ENCODE results near the gene NDUFS3.
"Not testable (repeated sequence)": the region's sequence is repeated elsewhere in the genome, so short reads cannot be mapped to it uniquely, and the experiment has no call there.

Gene NDUFS3

GRCh38 chr11:47578524-47579494 lies at the start of gene NDUFS3, which contains the start of gene KBTBD4:
TSS of gene NDUFS3 (plus strand) at chr11:47579074. CDS start at chr11:47579092, 18 bp downstream.
TSS of gene KBTBD4 (minus strand) at chr11:47578970. CDS start at chr11:47578951, 19 bp downstream.
- peak; percentile 84 for DNase-seq

GRCh38 chr11:47529951-47530350 lies 48.9 kb upstream of the NDUFS3 start:
- DNase-seq, result no peak

- not testable (repeated sequence) for DNase-seq
These were observed 48.2 kb upstream of the NDUFS3 start for GRCh38 chr11:47530721-47531120.

- no peak for DNase-seq
These were observed 47.2 kb upstream of the NDUFS3 start for GRCh38 chr11:47531666-47532065.

- no peak for DNase-seq
These were observed 46.2 kb upstream of the NDUFS3 start for GRCh38 chr11:47532597-47533213.

- DNase-seq, result peak; percentile 84
These were observed 45.2 kb upstream of the NDUFS3 start for GRCh38 chr11:47533690-47534151.

GRCh38 chr11:47534704-47535251 lies 44.1 kb upstream of the NDUFS3 start:
- no peak for DNase-seq

GRCh38 chr11:47536915-47537314 lies 42.0 kb upstream of the NDUFS3 start:
- DNase-seq, result no peak

- no peak for DNase-seq
These were observed 39.9 kb upstream of the NDUFS3 start for GRCh38 chr11:47538741-47539565.

GRCh38 chr11:47539681-47540039 lies 39.2 kb upstream of the NDUFS3 start:
- no peak for DNase-seq

GRCh38 chr11:47541070-47541469 lies 37.8 kb upstream of the NDUFS3 start:
- DNase-seq, result no peak

- no peak for DNase-seq
These were observed 33.6 kb upstream of the NDUFS3 start for GRCh38 chr11:47545298-47545697.

- DNase-seq, result not testable (repeated sequence)
These were observed 32.6 kb upstream of the NDUFS3 start for GRCh38 chr11:47546274-47546673.

- DNase-seq, result no peak
These were observed 28.4 kb upstream of the NDUFS3 start for GRCh38 chr11:47550288-47551047.

- DNase-seq, result no peak
These were observed 27.8 kb upstream of the NDUFS3 start for GRCh38 chr11:47551086-47551485.

- DNase-seq, result peak; percentile 45
These were observed 26.8 kb upstream of the NDUFS3 start for GRCh38 chr11:47552056-47552565.

- DNase-seq, result peak; percentile 88
These were observed 26.1 kb upstream of the NDUFS3 start, which contains the start of gene CELF1 for GRCh38 chr11:47552566-47553405. TSS of gene CELF1 (minus strand) at chr11:47553132. CDS start at chr11:47499523, 53,609 bp downstream.

GRCh38 chr11:47553406-47553743 lies 25.5 kb upstream of the NDUFS3 start:
- DNase-seq, result no peak

- not testable (repeated sequence) for DNase-seq
These were observed 21.9 kb upstream of the NDUFS3 start for GRCh38 chr11:47557004-47557403.

GRCh38 chr11:47558695-47559094 lies 20.2 kb upstream of the NDUFS3 start:
- no peak for DNase-seq

GRCh38 chr11:47560426-47560825 lies 18.4 kb upstream of the NDUFS3 start:
- peak; percentile 51 for DNase-seq
